HG02588 (cell line): ENCODE results near the gene TNIP2.
A peak's percentile ranks its signal among the peaks of the same experiment; 100 is the strongest.
"Not testable (repeated sequence)": the region's sequence is repeated elsewhere in the genome, so short reads cannot be mapped to it uniquely, and the experiment has no call there.

Experiments
- ATAC-seq: cut with Tn5 transposase; IDR thresholded peaks from one replicate; pipeline ENCODE4 v1.9.1; 2021; ENCODE audit warnings: mild to moderate bottlenecking, moderate library complexity; ENCODE audit not compliant: unreplicated experiment

TNIP2 gene

GRCh38 chr4:2745981-2746806 is 9.9 kb downstream of the TNIP2 start:
- peak; percentile 90 for ATAC-seq

GRCh38 chr4:2745516-2745915 is 10.6 kb downstream of the TNIP2 start:
- ATAC-seq: no peak

- ATAC-seq: no peak
These were observed 11.4 kb downstream of the TNIP2 start for GRCh38 chr4:2744576-2745270.

- ATAC-seq: no peak
These were observed 12.4 kb downstream of the TNIP2 start for GRCh38 chr4:2743518-2744445.

GRCh38 chr4:2742823-2743517 is 13.2 kb downstream of the TNIP2 start:
- ATAC-seq: no peak

GRCh38 chr4:2742081-2742822 is 13.9 kb downstream of the TNIP2 start:
- ATAC-seq: no peak

- ATAC-seq: no peak
These were observed 14.5 kb downstream of the TNIP2 start for GRCh38 chr4:2741626-2742025.

- ATAC-seq: not testable (repeated sequence)
These were observed 17.8 kb downstream of the TNIP2 start for GRCh38 chr4:2738296-2738695.

GRCh38 chr4:2735869-2736268 is 20.3 kb downstream of the TNIP2 start:
- no peak for ATAC-seq

- ATAC-seq: no peak
These were observed 21.5 kb downstream of the TNIP2 start for GRCh38 chr4:2734612-2735011.

- ATAC-seq: no peak
These were observed 22.1 kb downstream of the TNIP2 start for GRCh38 chr4:2733844-2734574.

- ATAC-seq: no peak
These were observed 22.9 kb downstream of the TNIP2 start for GRCh38 chr4:2733001-2733843.

GRCh38 chr4:2732526-2732925 is 23.6 kb downstream of the TNIP2 start:
- no peak for ATAC-seq

GRCh38 chr4:2731907-2732317 is 24.2 kb downstream of the TNIP2 start:
- ATAC-seq: no peak

- no peak for ATAC-seq
These were observed 26.6 kb downstream of the TNIP2 start for GRCh38 chr4:2729533-2729875.

GRCh38 chr4:2728806-2729532 is 27.2 kb downstream of the TNIP2 start:
- ATAC-seq: no peak

- ATAC-seq: no peak
These were observed 27.9 kb downstream of the TNIP2 start for GRCh38 chr4:2728221-2728620.

- ATAC-seq: not testable (repeated sequence)
These were observed 29.3 kb downstream of the TNIP2 start for GRCh38 chr4:2726881-2727280.
